ENCODE data around the gene PHKG2. TPM values are rescaled to one million over a fixed set of nuclear protein-coding genes. Genes with fewer than 3 reads are reported as not detected.
A peak's percentile ranks its signal among the peaks of the same experiment; 100 is the strongest.

The PHKG2 gene
- polyA plus RNA-seq, 3 donors = 45.4 to 115 (median 54.2) TPM

- no peaks in the 10 kb centered on the region for H4K20me1 ChIP-seq (ENCODE audit: insufficient read depth, low read length)
- H3K27me3 Mint-ChIP-seq (ENCODE audit: low read depth in 3 of 3) = peaks cover 0 to 8% (median 4%) of the 10 kb centered on the region in 3 donors
- H2AFZ ChIP-seq (ENCODE audit: insufficient read depth, low read depth, low read length, poor library complexity, severe bottlenecking) = peak overlapping the region; percentile 98
- peaks cover 24% of the 10 kb centered on the region for H3K79me2 ChIP-seq (ENCODE audit: insufficient read depth, low read length)
- H3K4me2 ChIP-seq (replicated peaks; ENCODE audit: extremely low read depth, low read length, poor library complexity, severe bottlenecking) = peak overlapping the region; percentile 99
- peak overlapping the region in 1 of 2 donors; percentile 67 for H3K27ac ChIP-seq (ENCODE audit: low read depth in 1 of 2, low read length in 2 of 2)
- H3K9me3 ChIP-seq (replicated peaks in 1 of 2; ENCODE audit: control insufficient read depth in 1 of 2, insufficient read depth in 1 of 2, low read length in 2 of 2) = no peaks in the 10 kb centered on the region
- peak overlapping the region; percentile 94 to 99 (median 94) for H3K4me3 ChIP-seq (replicated peaks in 1 of 3; ENCODE audit: low read depth in 2 of 3, low read length in 3 of 3)
- peaks cover 10 to 14% of the 10 kb centered on the region in 2 donors for H3K36me3 ChIP-seq (replicated peaks in 1 of 2; ENCODE audit: control insufficient read depth in 1 of 2, insufficient read depth in 2 of 2, low read length in 2 of 2)
- H3K9ac ChIP-seq (ENCODE audit: insufficient read depth, low read length, poor library complexity, severe bottlenecking) = peak overlapping the region; percentile 76
- WGBS (ENCODE audit: insufficient coverage) = 74% methylated on average over 7 of the region's 11 CpGs
- H3K9me3 Mint-ChIP-seq = peaks cover 0 to 2% (median 0%) of the 10 kb centered on the region in 7 donors
- peak overlapping the region; percentile 91 to 92 for H3K4me3 Mint-ChIP-seq
- peaks cover 15 to 19% of the 10 kb centered on the region in 2 donors for H3K4me1 ChIP-seq (ENCODE audit: control insufficient read depth in 1 of 2, insufficient read depth in 2 of 2, low read length in 2 of 2)
- peak overlapping the region in 1 of 7 donors; percentile 2 for H3K27ac Mint-ChIP-seq
- intact Hi-C loops (cut with micrococcal nuclease) = loop anchor here in 1 of 2 donors (2.0 kb wide), 1 partner anchor 19 kb away; no protein-coding TSS in a partner anchor
- H3K27me3 ChIP-seq (ENCODE audit: control insufficient read depth in 2 of 2, insufficient read depth in 2 of 2, low read length in 2 of 2) = no peaks in the 10 kb centered on the region
- peaks cover 28% of the 10 kb centered on the region for H3K4me1 Mint-ChIP-seq
- peaks cover 11 to 18% of the 10 kb centered on the region in 2 donors for H3K36me3 Mint-ChIP-seq
- TF ChIP-seq CTCF (IDR thresholded peaks at IDR 0.05) = no peak
- DNase-seq = no peak
These were observed 39.6 kb downstream of the PHKG2 start for GRCh38 chr16:30787613-30788378.

- no peaks in the 10 kb centered on the region for H3K27me3 ChIP-seq (ENCODE audit: control insufficient read depth in 2 of 2, insufficient read depth in 2 of 2, low read length in 2 of 2)
- no peak overlapping the region for H3K9ac ChIP-seq (ENCODE audit: insufficient read depth, low read length, poor library complexity, severe bottlenecking)
- no peak for DNase-seq
- H3K4me1 Mint-ChIP-seq = peaks cover 2% of the 10 kb centered on the region
- H4K20me1 ChIP-seq (ENCODE audit: insufficient read depth, low read length) = no peaks in the 10 kb centered on the region
- no peak overlapping the region for H3K4me2 ChIP-seq (replicated peaks; ENCODE audit: extremely low read depth, low read length, poor library complexity, severe bottlenecking)
- H3K4me3 ChIP-seq (replicated peaks in 1 of 3; ENCODE audit: low read depth in 2 of 3, low read length in 3 of 3) = no peak overlapping the region
- intact Hi-C loops (cut with micrococcal nuclease) = no loop called here
- peaks cover 0 to 2% (median 0%) of the 10 kb centered on the region in 3 donors for H3K27me3 Mint-ChIP-seq (ENCODE audit: low read depth in 3 of 3)
- peak overlapping the region in 1 of 2 donors; percentile 50 for H3K4me3 Mint-ChIP-seq
- no peak for TF ChIP-seq CTCF (IDR thresholded peaks at IDR 0.05)
- H3K27ac ChIP-seq (ENCODE audit: low read depth in 1 of 2, low read length in 2 of 2) = no peak overlapping the region
- H3K36me3 ChIP-seq (replicated peaks in 1 of 2; ENCODE audit: control insufficient read depth in 1 of 2, insufficient read depth in 2 of 2, low read length in 2 of 2) = no peaks in the 10 kb centered on the region
- peak overlapping the region in 1 of 7 donors; percentile 42 for H3K27ac Mint-ChIP-seq
- H3K9me3 Mint-ChIP-seq = no peaks in the 10 kb centered on the region
- no peaks in the 10 kb centered on the region for H3K9me3 ChIP-seq (replicated peaks in 1 of 2; ENCODE audit: control insufficient read depth in 1 of 2, insufficient read depth in 1 of 2, low read length in 2 of 2)
- no peaks in the 10 kb centered on the region for H3K4me1 ChIP-seq (ENCODE audit: control insufficient read depth in 1 of 2, insufficient read depth in 2 of 2, low read length in 2 of 2)
- no peak overlapping the region for H2AFZ ChIP-seq (ENCODE audit: insufficient read depth, low read depth, low read length, poor library complexity, severe bottlenecking)
- 96% methylated on average over 4 of the region's 7 CpGs for WGBS (ENCODE audit: insufficient coverage)
- no peaks in the 10 kb centered on the region for H3K79me2 ChIP-seq (ENCODE audit: insufficient read depth, low read length)
- no peaks in the 10 kb centered on the region for H3K36me3 Mint-ChIP-seq
These were observed 45.4 kb downstream of the PHKG2 start for GRCh38 chr16:30793508-30794069.

Data from CD14-positive monocyte (primary cell).